Endothelial cell of umbilical vein (primary cell): ENCODE data around the gene CARD18. TPM values are rescaled to one million over a fixed set of nuclear protein-coding genes. Genes with fewer than 3 reads are reported as not detected.

Experiments
- BruUV-seq: library from RNA; stranded (reverse); fragments of 400-500 nt; replicated peaks from 2 replicates; lab custom pipeline; 2021; lab: Mats Ljungman, UMichigan
- CTCF ChIA-PET: fragments of 300-600, 350-600 bp; sonication (Branson Sonifier 250); formaldehyde crosslinking; loops from one replicate; lab custom pipeline; 2021; ENCODE audit warnings: antibody characterized with exemption, inconsistent platforms; lab: Charles Lee
- POLR2A ChIA-PET: fragments of 300-600, 350-600 bp; sonication (Branson Sonifier 250); formaldehyde crosslinking; loops from one replicate; lab custom pipeline; 2021; ENCODE audit warnings: antibody characterized with exemption, inconsistent platforms; lab: Charles Lee
- DNase-seq: peaks from one replicate; pipeline ENCODE4 v3.0.0-alpha.2; 2011; ENCODE audit warnings: low read depth, low spot score
- FAIRE-seq: peaks from 2 replicates; lab custom pipeline; 2011; peaks lifted over from hg19 to GRCh38; lab: Jason Lieb, UNC
- H2AFZ ChIP-seq: 2 replicates; pipeline ENCODE4 v1.6.0; 2012; ENCODE audit warnings: low read depth, low read length, control low read depth, inconsistent platforms
- H3K27ac ChIP-seq: 2 replicates; pipeline ENCODE4 v1.5.1; 2011; ENCODE audit warnings: low read depth, mild to moderate bottlenecking, control low read depth, low read length, moderate library complexity; ENCODE audit not compliant: insufficient read depth
- H3K27me3 ChIP-seq, 2 experiments: 2 replicates each; pipeline versions ENCODE4 v1.6.0 to v1.6.1; 2011; ENCODE audit warnings: low read length in 2 of 2, mixed read lengths in 1 of 2; ENCODE audit not compliant: control insufficient read depth in 2 of 2, insufficient read depth in 2 of 2
- H3K36me3 ChIP-seq, 2 experiments: 2 replicates in 1 of 2; 3 replicates in 1 of 2; pipeline ENCODE4 v1.5.1; 2011; ENCODE audit warnings: low read length in 2 of 2, mild to moderate bottlenecking in 1 of 2, moderate library complexity in 1 of 2; ENCODE audit not compliant: control insufficient read depth in 2 of 2, insufficient read depth in 2 of 2; ENCODE audit errors: extremely low read depth in 1 of 2
- H3K4me1 ChIP-seq: 3 replicates; pipeline ENCODE4 v1.5.1; 2011; ENCODE audit warnings: mild to moderate bottlenecking, low read length; ENCODE audit not compliant: control insufficient read depth, insufficient read depth; ENCODE audit errors: extremely low read depth
- H3K4me2 ChIP-seq: 2 replicates; pipeline ENCODE4 v1.6.1; 2011; ENCODE audit warnings: low read length, control low read depth, mixed read lengths; ENCODE audit not compliant: insufficient read depth
- H3K4me3 ChIP-seq, 3 experiments: fragments of 200-600 bp in 1 of 3; sonication (generic), shearing (Covaris generic) in 1 of 3; replicated peaks in 1 of 3; 2 replicates each; pipeline ENCODE4 v1.5.1; 2011 to 2016; ENCODE audit warnings: control low read depth in 3 of 3, low read length in 3 of 3, mild to moderate bottlenecking in 2 of 3, inconsistent platforms in 1 of 3, low read depth in 1 of 3, moderate library complexity in 1 of 3; ENCODE audit not compliant: insufficient read depth in 1 of 3
- H3K79me2 ChIP-seq: 2 replicates; pipeline ENCODE4 v1.6.0; 2012; ENCODE audit warnings: low read length, inconsistent platforms; ENCODE audit not compliant: control insufficient read depth, insufficient read depth
- H3K9ac ChIP-seq: replicated peaks from 2 replicates; pipeline ENCODE3; 2011; ENCODE audit warnings: low read length, control low read depth; ENCODE audit not compliant: insufficient read depth; ENCODE audit errors: extremely low read depth
- H3K9me1 ChIP-seq: replicated peaks from 3 replicates; pipeline ENCODE4 v1.6.0; 2011; ENCODE audit warnings: mild to moderate bottlenecking, low read length; ENCODE audit not compliant: control insufficient read depth, insufficient read depth; ENCODE audit errors: extremely low read depth
- H3K9me3 ChIP-seq: replicated peaks from 2 replicates; pipeline ENCODE4 v1.5.1; 2012; ENCODE audit warnings: low read length, inconsistent platforms; ENCODE audit not compliant: control insufficient read depth, insufficient read depth
- H4K20me1 ChIP-seq: replicated peaks from 2 replicates; pipeline ENCODE3; 2011; ENCODE audit warnings: mild to moderate bottlenecking, low read length; ENCODE audit not compliant: control insufficient read depth, insufficient read depth; ENCODE audit errors: extremely low read depth
- EZH2 ChIP-seq: IDR thresholded peaks from 2 replicates; pipeline ENCODE4 v1.6.1; 2012; ENCODE audit warnings: borderline replicate concordance, low read depth, mild to moderate bottlenecking, moderate library complexity, low read length, inconsistent platforms; ENCODE audit not compliant: severe bottlenecking
- FOS ChIP-seq: IDR thresholded peaks from 2 replicates; pipeline ENCODE4 v1.6.1; 2011; ENCODE audit warnings: mild to moderate bottlenecking, low read length, moderate library complexity, borderline replicate concordance; ENCODE audit not compliant: insufficient read depth
- GATA2 ChIP-seq: IDR thresholded peaks from 2 replicates; pipeline ENCODE4 v1.7.0; 2011; ENCODE audit warnings: low read depth, mild to moderate bottlenecking, moderate library complexity, mixed read lengths, low read length; ENCODE audit not compliant: insufficient read length, insufficient read depth
- JUN ChIP-seq: IDR thresholded peaks from 2 replicates; pipeline ENCODE4 v1.6.1; 2011; ENCODE audit warnings: borderline replicate concordance, low read depth; ENCODE audit not compliant: insufficient read length, insufficient read depth
- MYC ChIP-seq: IDR thresholded peaks from one replicate; pipeline ENCODE4 v1.6.1; 2011; ENCODE audit warnings: mild to moderate bottlenecking, low read depth, low read length
- POLR2A ChIP-seq: IDR thresholded peaks from 2 replicates; pipeline ENCODE4 v1.6.1; 2012; ENCODE audit warnings: low read depth, mild to moderate bottlenecking, control low read depth, low read length
- POLR2AphosphoS5 ChIP-seq: IDR thresholded peaks from 2 replicates; pipeline ENCODE4 v1.6.1; 2012; ENCODE audit warnings: low read depth, mild to moderate bottlenecking, control low read depth, low read length, moderate library complexity; ENCODE audit not compliant: insufficient read depth
- dilution Hi-C: fragments of 300-500 bp; cut with MboI; formaldehyde crosslinking; loops from one replicate; pipeline ENCODE4 v1.15.0; 2019; ENCODE audit warnings: low sequenced_read_pairs; ENCODE audit not compliant: extremely low pct_ligation_motif_present
- intact Hi-C: fragments of 100-400 bp; cut with micrococcal nuclease; formaldehyde crosslinking; loops from one replicate; pipeline ENCODE4 v1.10.0; 2022
- polyA plus RNA-seq, 4 experiments: library from polyadenylated mRNA; depleted of rRNA in 3 of 4; stranded (reverse) in 3 of 4; unstranded in 1 of 4; fragments of >200 nt; gene quantifications; 2 replicates each; pipeline versions ENCODE4 v1.2.1 to v1.2.3, GENCODE V29; 2011 to 2012; ENCODE audit warnings: missing spikeins in 1 of 4
- total RNA-seq: library from RNA; stranded (reverse); gene quantifications from 2 replicates; pipeline ENCODE4 v1.2.3, GENCODE V29; 2021
- TF ChIP-seq, protein P1 (sequence below): IDR thresholded peaks from 2 replicates; pipeline ENCODE4 v1.6.1; 2011; ENCODE audit not compliant: insufficient read depth, insufficient read length
- TF ChIP-seq, protein P2 (sequence below), 2 donors: IDR thresholded peaks; 1 replicate in 1 of 2; 2 replicates in 1 of 2; pipeline ENCODE4 v1.5.1; 2011; ENCODE audit warnings: low read length in 2 of 2, mild to moderate bottlenecking in 2 of 2, moderate library complexity in 2 of 2, control low read depth in 1 of 2, inconsistent platforms in 1 of 2, low read depth in 1 of 2; ENCODE audit not compliant: insufficient read depth in 1 of 2; ENCODE audit errors: extremely low read depth in 1 of 2

CARD18 gene
- total and polyA plus RNA-seq, 2 donors (not counting 3 experiments of a cell fraction or from before 2014, with no cell fraction given), result not detected

DNA sequence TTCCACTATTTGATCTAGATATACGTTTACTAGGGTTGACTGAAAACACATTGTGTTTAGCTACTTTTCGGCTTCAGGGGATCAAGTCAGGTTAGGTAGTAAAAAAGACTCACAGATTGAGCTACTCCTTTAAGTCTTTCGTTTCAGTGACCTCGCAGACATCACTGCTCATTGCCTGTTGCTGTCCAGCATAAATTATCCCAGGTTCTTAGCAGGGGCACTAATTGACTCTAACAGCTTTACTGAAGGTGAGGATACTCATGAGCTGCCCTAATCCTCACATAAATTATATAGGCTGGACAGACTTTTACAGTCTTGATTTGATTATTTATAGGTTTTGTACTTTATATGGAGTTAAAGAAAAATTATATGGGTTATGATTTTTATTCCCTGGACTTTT lies 3.7 kb downstream of the CARD18 start:
- H3K4me1 ChIP-seq, result peaks cover 2% of the 10 kb centered on the region
- TF ChIP-seq, protein P1, sequence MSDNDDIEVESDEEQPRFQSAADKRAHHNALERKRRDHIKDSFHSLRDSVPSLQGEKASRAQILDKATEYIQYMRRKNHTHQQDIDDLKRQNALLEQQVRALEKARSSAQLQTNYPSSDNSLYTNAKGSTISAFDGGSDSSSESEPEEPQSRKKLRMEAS, result no peak
- no peak for TF ChIP-seq EZH2
- TF ChIP-seq POLR2AphosphoS5, result no peak
- TF ChIP-seq POLR2A, result no peak
- no peak for TF ChIP-seq FOS
- no peak for TF ChIP-seq JUN
- TF ChIP-seq, protein P2, sequence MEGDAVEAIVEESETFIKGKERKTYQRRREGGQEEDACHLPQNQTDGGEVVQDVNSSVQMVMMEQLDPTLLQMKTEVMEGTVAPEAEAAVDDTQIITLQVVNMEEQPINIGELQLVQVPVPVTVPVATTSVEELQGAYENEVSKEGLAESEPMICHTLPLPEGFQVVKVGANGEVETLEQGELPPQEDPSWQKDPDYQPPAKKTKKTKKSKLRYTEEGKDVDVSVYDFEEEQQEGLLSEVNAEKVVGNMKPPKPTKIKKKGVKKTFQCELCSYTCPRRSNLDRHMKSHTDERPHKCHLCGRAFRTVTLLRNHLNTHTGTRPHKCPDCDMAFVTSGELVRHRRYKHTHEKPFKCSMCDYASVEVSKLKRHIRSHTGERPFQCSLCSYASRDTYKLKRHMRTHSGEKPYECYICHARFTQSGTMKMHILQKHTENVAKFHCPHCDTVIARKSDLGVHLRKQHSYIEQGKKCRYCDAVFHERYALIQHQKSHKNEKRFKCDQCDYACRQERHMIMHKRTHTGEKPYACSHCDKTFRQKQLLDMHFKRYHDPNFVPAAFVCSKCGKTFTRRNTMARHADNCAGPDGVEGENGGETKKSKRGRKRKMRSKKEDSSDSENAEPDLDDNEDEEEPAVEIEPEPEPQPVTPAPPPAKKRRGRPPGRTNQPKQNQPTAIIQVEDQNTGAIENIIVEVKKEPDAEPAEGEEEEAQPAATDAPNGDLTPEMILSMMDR (IDR thresholded peaks at IDR 0.05; ENCODE audit: extremely low read depth in 1 of 2, insufficient read depth in 1 of 2, low read depth in 1 of 2, low read length in 2 of 2), result no peak
- TF ChIP-seq GATA2, result no peak
- TF ChIP-seq MYC, result no peak
- no peaks in the 10 kb centered on the region for H3K9me1 ChIP-seq
- H3K4me2 ChIP-seq, result no peak overlapping the region
- no peaks in the 10 kb centered on the region for H4K20me1 ChIP-seq
- no peaks in the 10 kb centered on the region for H3K36me3 ChIP-seq
- DNase-seq (no peak), FAIRE-seq (no peak)
- H3K9me3 ChIP-seq, result no peaks in the 10 kb centered on the region
- ChIA-PET POLR2A (interaction anchor here (0.6 kb wide), 1 partner anchor 25 kb away, joined by 3 read pairs; no protein-coding TSS in a partner anchor), CTCF (interaction anchor here (0.7 kb wide), 1 partner anchor 23 kb away, joined by 3 read pairs; no protein-coding TSS in a partner anchor)
- no peaks in the 10 kb centered on the region for H3K79me2 ChIP-seq
- H3K9ac ChIP-seq, result no peak overlapping the region
- H3K27ac ChIP-seq, result no peak overlapping the region
- intact Hi-C loops, result no loop called here
- H3K27me3 ChIP-seq, result no peaks in the 10 kb centered on the region
- H2AFZ ChIP-seq, result no peak overlapping the region
- H3K4me3 ChIP-seq, result no peak overlapping the region
- BruUV-seq, result no TSS peak
- dilution Hi-C loops, result no loop called here
